Activated T-helper 2 cell treated with anti-CD3 and anti-CD28 coated beads, Interferon-gamma antibody, Interleukin-2, Interleukin-4, amounts not matched to agents 10 μg/mL and 5 μg/mL and 100 μg/mL, durations not matched to agents 14 hours and 24 hours and 36 hours (primary cell): Measurements from ENCODE around the gene GPX5. TPM values are rescaled to one million over a fixed set of nuclear protein-coding genes. Genes with fewer than 3 reads are reported as not detected.
"Not testable (repeated sequence)": the region's sequence is repeated elsewhere in the genome, so short reads cannot be mapped to it uniquely, and the experiment has no call there.

Source experiments
- DNase-seq: peaks from one replicate; pipeline ENCODE4 v3.0.0; 2021; ENCODE audit warnings: low spot score
- H3K27ac Mint-ChIP-seq: one replicate; pipeline ENCODE4 v1.8.0; 2021; ENCODE audit warnings: mixed read lengths
- H3K27me3 Mint-ChIP-seq: one replicate; pipeline ENCODE4 v1.8.0; 2021; ENCODE audit warnings: low read depth, mixed read lengths
- H3K36me3 Mint-ChIP-seq: one replicate; pipeline ENCODE4 v1.8.0; 2021; ENCODE audit warnings: low read depth, mixed read lengths
- H3K4me1 Mint-ChIP-seq: one replicate; pipeline ENCODE4 v1.8.0; 2021; ENCODE audit warnings: low read depth, mixed read lengths
- H3K4me3 Mint-ChIP-seq: one replicate; pipeline ENCODE4 v1.8.0; 2021; ENCODE audit warnings: low read depth, mild to moderate bottlenecking, moderate library complexity, mixed read lengths
- H3K9me3 Mint-ChIP-seq: one replicate; pipeline ENCODE4 v1.8.0; 2021; ENCODE audit warnings: mixed read lengths
- intact Hi-C: fragments of 100-400 bp; cut with micrococcal nuclease; formaldehyde crosslinking; loops from one replicate; pipeline ENCODE4 v1.15.1; 2023
- total RNA-seq: library from RNA; stranded (reverse); gene quantifications from 2 replicates; pipeline ENCODE4 v1.2.3, GENCODE V29; 2022

GPX5 gene
- total RNA-seq, 1 donor from 2014 or later: not detected

GRCh38 chr6:28497306-28497705 lies 28.4 kb upstream of the GPX5 start:
- Mint-ChIP-seq H3K27ac (no peak overlapping the region), H3K27me3 (peaks cover 30% of the 10 kb centered on the region), H3K4me3 (no peak overlapping the region), H3K4me1 (no peaks in the 10 kb centered on the region), H3K9me3 (no peaks in the 10 kb centered on the region), H3K36me3 (no peaks in the 10 kb centered on the region)
- DNase-seq: no peak
- intact Hi-C loops: loop anchor here (5.0 kb wide), 1 partner anchor 185 kb away; no protein-coding TSS in a partner anchor

- no peak for DNase-seq
- Mint-ChIP-seq H3K4me3 (no peak overlapping the region), H3K27me3 (peaks cover 28% of the 10 kb centered on the region), H3K4me1 (no peaks in the 10 kb centered on the region), H3K36me3 (no peaks in the 10 kb centered on the region), H3K9me3 (no peaks in the 10 kb centered on the region), H3K27ac (no peak overlapping the region)
- intact Hi-C loops: loop anchor here (5.0 kb wide), 1 partner anchor 184 kb away; no protein-coding TSS in a partner anchor
Observed at GRCh38 chr6:28497893-28498292, 27.8 kb upstream of the GPX5 start.

DNA sequence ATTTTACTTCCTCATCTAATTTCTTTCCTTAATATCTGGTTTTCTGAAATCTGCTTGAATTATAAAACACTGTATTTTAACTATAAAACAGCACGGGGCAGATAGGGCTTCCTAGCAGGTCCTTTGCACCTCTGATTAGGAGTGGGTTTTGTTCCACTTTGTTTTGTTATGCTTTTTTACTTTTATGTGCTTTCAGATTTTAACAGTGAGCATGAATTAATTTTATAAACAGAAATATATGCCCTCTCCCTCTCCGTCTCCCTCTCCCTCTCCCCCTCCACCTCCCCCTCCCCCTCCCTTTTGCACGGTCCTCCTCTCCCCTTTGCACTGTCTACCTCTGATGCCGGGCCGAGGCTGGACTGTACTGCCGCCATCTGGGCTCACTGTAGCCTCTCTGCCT lies 24.4 kb upstream of the GPX5 start:
- Mint-ChIP-seq H3K36me3 (no peaks in the 10 kb centered on the region), H3K4me1 (peaks cover 6% of the 10 kb centered on the region), H3K27me3 (peaks cover 27% of the 10 kb centered on the region), H3K9me3 (no peaks in the 10 kb centered on the region), H3K4me3 (no peak overlapping the region), H3K27ac (no peak overlapping the region)
- DNase-seq: no peak
- intact Hi-C loops: no loop called here

DNA sequence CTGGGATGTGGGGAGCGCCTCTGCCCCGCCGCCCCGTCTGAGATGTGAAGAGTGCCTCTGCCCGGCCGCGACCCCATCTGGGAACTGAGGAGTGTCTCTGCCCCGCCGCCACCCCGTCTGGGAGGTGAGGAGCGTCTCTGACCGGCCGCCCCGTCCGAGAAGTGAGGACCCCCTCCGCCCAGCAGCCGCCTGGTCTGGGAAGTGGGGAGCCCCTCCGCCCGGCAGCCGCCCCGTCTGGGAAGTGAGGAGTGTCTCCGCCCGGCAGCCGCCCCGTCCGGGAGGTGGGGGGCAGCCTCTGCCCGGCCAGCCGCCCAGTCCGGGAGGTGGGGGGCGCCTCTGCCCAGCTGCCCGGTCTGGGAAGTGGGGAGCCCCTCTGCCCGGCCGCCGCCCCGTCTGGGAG lies 23.5 kb upstream of the GPX5 start:
- peaks cover 25% of the 10 kb centered on the region for H3K27me3 Mint-ChIP-seq
- H3K9me3 Mint-ChIP-seq, H3K4me3 Mint-ChIP-seq, intact Hi-C loops, H3K27ac Mint-ChIP-seq, DNase-seq, H3K36me3 Mint-ChIP-seq: not testable (repeated sequence)
- H3K4me1 Mint-ChIP-seq: peaks cover 15% of the 10 kb centered on the region

- H3K4me3 Mint-ChIP-seq, H3K9me3 Mint-ChIP-seq, DNase-seq, intact Hi-C loops, H3K27ac Mint-ChIP-seq, H3K36me3 Mint-ChIP-seq: not testable (repeated sequence)
- H3K27me3 Mint-ChIP-seq: peaks cover 20% of the 10 kb centered on the region
- peaks cover 21% of the 10 kb centered on the region for H3K4me1 Mint-ChIP-seq
Observed at GRCh38 chr6:28502709-28503305, 22.9 kb upstream of the GPX5 start.

DNA sequence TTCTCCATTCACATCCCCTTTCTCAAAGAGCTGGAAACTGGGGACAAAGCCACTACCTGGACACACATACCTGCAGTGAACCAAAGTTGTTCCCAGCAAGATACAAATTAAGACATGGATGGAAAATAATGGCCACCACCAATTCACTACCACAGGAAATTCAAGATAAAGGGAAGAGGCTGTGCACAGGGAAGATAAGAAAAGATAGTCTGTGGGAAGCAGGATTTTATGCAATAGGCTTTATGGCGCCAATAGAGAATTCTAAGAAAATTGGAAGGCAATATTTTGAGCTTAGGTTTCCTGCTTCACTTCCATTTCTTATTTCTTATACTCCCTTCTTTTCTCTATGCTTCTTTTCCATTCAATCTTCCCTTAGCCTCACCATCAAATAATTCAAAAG lies 19.9 kb upstream of the GPX5 start:
- peaks cover 17% of the 10 kb centered on the region for H3K27me3 Mint-ChIP-seq
- intact Hi-C loops: no loop called here
- no peak for DNase-seq
- no peak overlapping the region for H3K4me3 Mint-ChIP-seq
- peaks cover 21% of the 10 kb centered on the region for H3K4me1 Mint-ChIP-seq
- H3K9me3 Mint-ChIP-seq: no peaks in the 10 kb centered on the region
- H3K27ac Mint-ChIP-seq: no peak overlapping the region
- H3K36me3 Mint-ChIP-seq: no peaks in the 10 kb centered on the region

- Mint-ChIP-seq H3K36me3 (no peaks in the 10 kb centered on the region), H3K4me3 (no peak overlapping the region), H3K9me3 (no peaks in the 10 kb centered on the region), H3K4me1 (peaks cover 21% of the 10 kb centered on the region), H3K27me3 (peaks cover 17% of the 10 kb centered on the region), H3K27ac (no peak overlapping the region)
- no peak for DNase-seq
- intact Hi-C loops: no loop called here
Observed at GRCh38 chr6:28506807-28507475, 18.7 kb upstream of the GPX5 start.

- intact Hi-C loops: no loop called here
- Mint-ChIP-seq H3K27me3 (peaks cover 25% of the 10 kb centered on the region), H3K4me3 (no peak overlapping the region), H3K36me3 (no peaks in the 10 kb centered on the region), H3K9me3 (no peaks in the 10 kb centered on the region), H3K27ac (no peak overlapping the region), H3K4me1 (peaks cover 10% of the 10 kb centered on the region)
- no peak for DNase-seq
Observed at GRCh38 chr6:28511628-28512300, 13.9 kb upstream of the GPX5 start.

DNA sequence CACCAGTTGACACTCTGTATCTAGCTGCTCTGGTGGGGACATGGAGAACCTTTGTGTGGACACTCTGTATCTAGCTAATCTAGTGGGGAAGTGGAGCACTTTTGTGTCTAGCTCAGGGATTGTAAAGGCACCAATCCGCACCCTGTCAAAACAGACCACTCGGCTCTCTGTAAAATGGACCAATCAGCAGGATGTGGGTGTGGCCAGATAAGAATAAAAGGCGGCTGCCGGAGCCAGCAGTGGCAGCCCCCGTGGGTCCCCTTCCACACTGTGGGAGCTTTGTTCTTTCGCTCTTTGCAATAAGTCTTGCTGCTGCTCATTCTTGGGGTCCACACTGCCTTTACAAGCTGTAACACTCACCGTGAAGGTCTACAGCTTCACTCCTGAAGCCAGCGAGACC lies 13.3 kb upstream of the GPX5 start:
- H3K4me3 Mint-ChIP-seq, intact Hi-C loops, DNase-seq, H3K27ac Mint-ChIP-seq, H3K9me3 Mint-ChIP-seq, H3K36me3 Mint-ChIP-seq, H3K4me1 Mint-ChIP-seq: not testable (repeated sequence)
- peaks cover 28% of the 10 kb centered on the region for H3K27me3 Mint-ChIP-seq

DNA sequence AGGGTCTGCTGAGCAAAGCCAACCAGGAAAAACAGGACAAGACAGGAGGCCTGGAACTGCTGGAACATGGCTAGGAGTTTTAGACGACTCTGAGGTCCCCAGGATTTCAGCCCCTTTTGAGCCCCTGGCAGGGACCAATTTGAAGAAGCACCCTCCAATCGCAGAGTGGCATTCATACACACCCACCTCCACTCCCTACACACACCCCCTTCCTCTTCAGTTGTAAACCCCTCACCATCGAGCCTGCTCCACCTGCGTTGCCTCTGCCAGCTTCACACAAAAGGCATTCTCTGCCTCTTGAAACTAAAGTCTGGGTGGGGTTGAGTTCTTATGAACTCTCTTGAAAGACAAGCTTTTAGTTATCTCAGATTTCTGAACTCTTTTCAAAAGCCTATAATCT lies 10.0 kb upstream of the GPX5 start, which contains the start of gene GPX6:
GPX6 (minus strand) TSS at position 118 of the 400 bp plus-strand sequence; CDS start at position 68, 50 bp downstream.
- no peak for DNase-seq
- Mint-ChIP-seq H3K27ac (no peak within 1 kb of the TSS), H3K9me3 (no peaks in the 10 kb centered on the region), H3K4me1 (no peaks in the 10 kb centered on the region), H3K27me3 (peaks cover 52% of the 10 kb centered on the region), H3K4me3 (no peak within 1 kb of the TSS), H3K36me3 (no peaks in the 10 kb centered on the region)
- intact Hi-C loops: no loop called here

GRCh38 chr6:28517964-28518363 lies 7.7 kb upstream of the GPX5 start:
- intact Hi-C loops: no loop called here
- Mint-ChIP-seq H3K4me1 (peaks cover 8% of the 10 kb centered on the region), H3K27ac (no peak overlapping the region), H3K9me3 (no peaks in the 10 kb centered on the region), H3K27me3 (peaks cover 57% of the 10 kb centered on the region), H3K36me3 (no peaks in the 10 kb centered on the region), H3K4me3 (no peak overlapping the region)
- no peak for DNase-seq

DNA sequence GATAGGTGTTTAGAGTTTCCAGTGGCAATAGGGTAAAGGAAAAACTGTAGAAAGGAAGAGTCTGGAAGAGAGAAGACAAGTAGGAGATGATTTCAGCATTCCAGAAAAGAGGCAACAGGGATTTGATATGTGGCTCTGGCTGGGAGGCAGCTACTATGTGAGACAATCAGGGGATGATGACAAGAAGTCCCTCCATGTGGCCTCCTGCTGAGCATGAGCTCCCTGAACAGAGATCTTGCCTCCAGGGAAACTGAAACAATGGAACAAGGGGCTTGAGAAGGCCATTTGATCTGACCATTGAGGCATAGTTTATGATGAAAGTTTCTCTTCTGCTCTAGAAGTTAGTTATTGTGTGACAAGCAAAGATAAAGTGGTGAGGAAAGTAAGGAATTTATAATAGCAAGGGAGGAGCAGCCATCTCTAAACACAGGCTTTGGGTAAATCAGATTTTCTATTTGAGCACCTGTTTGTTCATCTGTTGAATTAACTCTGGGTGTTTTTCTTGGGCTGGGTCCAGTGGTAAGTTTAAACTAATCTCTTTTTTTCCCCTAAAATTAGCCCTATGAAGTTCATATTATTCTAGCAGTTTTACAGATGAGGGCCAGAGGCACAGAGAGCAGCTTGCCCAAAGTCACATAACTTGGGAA lies 3.0 kb upstream of the GPX5 start:
- Mint-ChIP-seq H3K27ac (no peak overlapping the region), H3K4me3 (no peak overlapping the region), H3K36me3 (no peaks in the 10 kb centered on the region), H3K9me3 (no peaks in the 10 kb centered on the region), H3K27me3 (peaks cover 58% of the 10 kb centered on the region), H3K4me1 (peaks cover 26% of the 10 kb centered on the region)
- no peak for DNase-seq
- intact Hi-C loops: no loop called here

GRCh38 chr6:28523241-28523622 lies 2.4 kb upstream of the GPX5 start:
- Mint-ChIP-seq H3K9me3 (no peaks in the 10 kb centered on the region), H3K4me1 (peaks cover 26% of the 10 kb centered on the region), H3K27me3 (peaks cover 56% of the 10 kb centered on the region), H3K4me3 (peak overlapping the region; percentile 9), H3K27ac (no peak overlapping the region), H3K36me3 (no peaks in the 10 kb centered on the region)
- DNase-seq: peak; percentile 33
- intact Hi-C loops: no loop called here
